Esophagus muscularis mucosa (tissue), 4 donors: ENCODE results near the gene RFNG. TPM values are rescaled to one million over a fixed set of nuclear protein-coding genes. Genes with fewer than 3 reads are reported as not detected.

Experiments
- DNase-seq: peaks from one replicate; pipeline ENCODE4 v3.0.0-alpha.2; 2017; ENCODE audit errors: extremely low spot score
- H3K27ac ChIP-seq, 4 donors: fragments of 200-600 bp; sonication (generic); replicated peaks in 1 of 4; 1 replicate in 3 of 4; 2 replicates in 1 of 4; pipeline ENCODE4 v1.5.1; 2016 to 2019; ENCODE audit warnings: mild to moderate bottlenecking in 1 of 4
- H3K27me3 ChIP-seq, 4 donors: fragments of 200-600 bp; sonication (generic); one replicate each; pipeline versions ENCODE4 v1.5.1 to v1.6.0; 2016 to 2019
- H3K36me3 ChIP-seq, 4 donors: fragments of 200-600 bp; sonication (generic); one replicate each; pipeline ENCODE4 v1.5.1; 2016 to 2019
- H3K4me1 ChIP-seq, 4 donors: fragments of 200-600 bp; sonication (generic); one replicate each; pipeline ENCODE4 v1.5.1; 2016 to 2019
- H3K4me3 ChIP-seq, 4 donors: fragments of 200-600 bp; sonication (generic); 1 replicate in 2 of 4; 2 replicates in 2 of 4; pipeline ENCODE4 v1.5.1; 2016 to 2019; ENCODE audit warnings: mild to moderate bottlenecking in 4 of 4, moderate library complexity in 1 of 4
- H3K9me3 ChIP-seq, 4 donors: fragments of 200-600 bp; sonication (generic); 1 replicate in 3 of 4; 2 replicates in 1 of 4; pipeline ENCODE4 v1.5.1; 2016 to 2019
- EP300 ChIP-seq: sonication (generic); formaldehyde crosslinking; IDR thresholded peaks from one replicate; pipeline ENCODE4 v1.6.1; 2017; ENCODE audit warnings: antibody characterized with exemption
- POLR2A ChIP-seq: fragments of 450-650 bp; IDR thresholded peaks from one replicate; pipeline ENCODE4 v1.6.1; 2017; ENCODE audit warnings: antibody characterized with exemption, moderate library complexity, mild to moderate bottlenecking, low read depth
- POLR2AphosphoS5 ChIP-seq, 2 donors: sonication (generic); formaldehyde crosslinking; IDR thresholded peaks; one replicate each; pipeline ENCODE4 v1.6.1; 2017; ENCODE audit warnings: antibody characterized with exemption in 2 of 2
- WGBS: methylation state at CpG from one replicate; pipeline ENCODE4 v1.1.5; 2018; 5-methylcytosine and 5-hydroxymethylcytosine counted together
- intact Hi-C: fragments of 100-400 bp; cut with DNase I; formaldehyde crosslinking; loops from one replicate; pipeline ENCODE4 v1.15.1; 2023
- total RNA-seq, 4 donors: library from RNA; depleted of rRNA; stranded (reverse); fragments of >200 nt; gene quantifications; one replicate each; pipeline versions ENCODE4 v1.1.0 to v1.2.1, GENCODE V29; 2016
- TF ChIP-seq, protein P1 (sequence below), 3 experiments: fragments of 200-600 bp in 2 of 3; fragments of 450-650 bp in 1 of 3; sonication (generic) in 2 of 3; IDR thresholded peaks; one replicate each; pipeline ENCODE4 v1.5.1; 2017 to 2019; ENCODE audit warnings: antibody characterized with exemption in 3 of 3, mild to moderate bottlenecking in 2 of 3, moderate library complexity in 1 of 3

The RFNG gene
- total RNA-seq, 4 donors from 2014 or later, result 32.4 to 54.8 (median 42.5) TPM

DNA sequence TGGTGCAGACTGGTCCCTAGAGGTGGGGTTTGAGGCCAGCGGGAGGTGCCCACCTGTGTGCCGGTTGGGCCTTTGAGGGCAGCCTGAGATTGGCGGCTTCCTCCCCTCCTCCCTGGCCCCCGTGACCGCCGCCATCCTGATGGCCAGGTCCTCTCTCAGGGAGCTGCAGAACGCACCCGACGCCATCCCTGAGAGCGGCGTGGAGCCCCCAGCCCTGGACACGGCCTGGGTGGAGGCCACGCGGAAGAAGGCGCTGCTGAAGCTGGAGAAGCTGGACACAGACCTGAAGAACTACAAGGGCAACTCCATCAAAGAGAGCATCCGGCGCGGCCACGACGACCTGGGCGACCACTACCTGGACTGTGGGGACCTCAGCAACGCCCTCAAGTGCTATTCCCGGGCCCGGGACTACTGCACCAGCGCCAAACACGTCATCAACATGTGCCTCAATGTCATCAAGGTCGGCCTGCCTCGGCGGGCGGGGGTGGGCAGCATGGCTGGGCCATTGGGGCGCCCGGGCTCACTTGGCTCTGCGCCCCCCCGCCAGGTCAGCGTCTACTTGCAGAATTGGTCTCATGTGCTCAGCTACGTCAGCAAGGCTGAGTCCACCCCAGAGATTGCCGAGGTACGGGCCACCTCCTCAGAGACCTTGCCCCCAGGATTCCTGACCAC, 2.9 kb upstream of the RFNG start:
- Histone ChIP-seq H3K9me3 (no peaks in the 10 kb centered on the region), H3K27ac (no peak overlapping the region), H3K27me3 (no peaks in the 10 kb centered on the region), H3K36me3 (peaks cover 46 to 74% (median 69%) of the 10 kb centered on the region in 4 donors), H3K4me1 (peaks cover 24 to 49% (median 38%) of the 10 kb centered on the region in 4 donors), H3K4me3 (no peak overlapping the region)
- WGBS, result 84% methylated on average over 23 of the region's 38 CpGs
- TF ChIP-seq, protein P1, sequence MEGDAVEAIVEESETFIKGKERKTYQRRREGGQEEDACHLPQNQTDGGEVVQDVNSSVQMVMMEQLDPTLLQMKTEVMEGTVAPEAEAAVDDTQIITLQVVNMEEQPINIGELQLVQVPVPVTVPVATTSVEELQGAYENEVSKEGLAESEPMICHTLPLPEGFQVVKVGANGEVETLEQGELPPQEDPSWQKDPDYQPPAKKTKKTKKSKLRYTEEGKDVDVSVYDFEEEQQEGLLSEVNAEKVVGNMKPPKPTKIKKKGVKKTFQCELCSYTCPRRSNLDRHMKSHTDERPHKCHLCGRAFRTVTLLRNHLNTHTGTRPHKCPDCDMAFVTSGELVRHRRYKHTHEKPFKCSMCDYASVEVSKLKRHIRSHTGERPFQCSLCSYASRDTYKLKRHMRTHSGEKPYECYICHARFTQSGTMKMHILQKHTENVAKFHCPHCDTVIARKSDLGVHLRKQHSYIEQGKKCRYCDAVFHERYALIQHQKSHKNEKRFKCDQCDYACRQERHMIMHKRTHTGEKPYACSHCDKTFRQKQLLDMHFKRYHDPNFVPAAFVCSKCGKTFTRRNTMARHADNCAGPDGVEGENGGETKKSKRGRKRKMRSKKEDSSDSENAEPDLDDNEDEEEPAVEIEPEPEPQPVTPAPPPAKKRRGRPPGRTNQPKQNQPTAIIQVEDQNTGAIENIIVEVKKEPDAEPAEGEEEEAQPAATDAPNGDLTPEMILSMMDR (IDR thresholded peaks at IDR 0.05), result no peak
- TF ChIP-seq POLR2A (no peak), EP300 (no peak), POLR2AphosphoS5 (IDR thresholded peaks at IDR 0.05) (no peak)
- no peak for DNase-seq
- intact Hi-C loops, result no loop called here

DNA sequence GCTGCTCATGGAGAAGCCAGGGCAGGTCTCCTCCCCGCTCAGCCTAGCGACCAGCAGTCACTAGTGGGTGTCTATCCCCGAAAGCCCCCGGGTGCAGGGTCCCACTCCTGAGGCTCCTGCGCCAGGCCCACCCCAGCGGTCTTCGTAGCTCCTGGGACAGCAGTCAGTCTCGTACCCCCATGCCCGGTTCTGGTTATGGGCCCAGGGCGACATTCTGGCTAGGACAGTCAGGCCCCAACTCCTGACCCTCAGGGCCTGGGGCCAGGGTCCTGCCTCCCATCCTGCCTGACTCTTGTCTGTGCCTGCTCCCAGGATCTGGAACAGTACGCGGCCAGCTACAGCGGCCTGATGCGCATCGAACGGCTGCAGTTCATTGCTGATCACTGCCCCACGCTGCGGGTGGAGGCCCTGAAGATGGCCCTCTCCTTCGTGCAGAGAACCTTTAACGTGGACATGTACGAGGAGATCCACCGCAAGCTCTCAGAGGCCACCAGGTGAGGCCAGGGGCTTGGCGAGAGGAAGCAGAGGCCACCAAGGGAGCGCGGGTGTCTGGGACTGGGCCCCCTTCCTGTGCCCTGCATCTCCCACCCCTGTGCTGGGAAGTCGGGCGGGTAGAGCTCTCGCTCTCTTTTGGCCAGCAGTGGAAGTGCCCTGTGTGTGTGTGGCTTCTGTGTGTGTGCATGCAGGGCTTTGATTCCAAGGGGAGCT, 2.1 kb upstream of the RFNG start:
- Histone ChIP-seq H3K36me3 (peaks cover 42 to 74% (median 69%) of the 10 kb centered on the region in 4 donors), H3K4me1 (peaks cover 24 to 57% (median 43%) of the 10 kb centered on the region in 4 donors), H3K27ac (no peak overlapping the region), H3K9me3 (no peaks in the 10 kb centered on the region), H3K27me3 (no peaks in the 10 kb centered on the region), H3K4me3 (peak overlapping the region in 1 of 4 donors; percentile 88)
- intact Hi-C loops, result no loop called here
- TF ChIP-seq POLR2A, result no peak
- TF ChIP-seq EP300, result no peak
- TF ChIP-seq, protein P1 (IDR thresholded peaks at IDR 0.05), result no peak
- no peak for TF ChIP-seq POLR2AphosphoS5 (IDR thresholded peaks at IDR 0.05)
- 77% methylated on average over 8 of the region's 28 CpGs for WGBS
- DNase-seq, result no peak

DNA sequence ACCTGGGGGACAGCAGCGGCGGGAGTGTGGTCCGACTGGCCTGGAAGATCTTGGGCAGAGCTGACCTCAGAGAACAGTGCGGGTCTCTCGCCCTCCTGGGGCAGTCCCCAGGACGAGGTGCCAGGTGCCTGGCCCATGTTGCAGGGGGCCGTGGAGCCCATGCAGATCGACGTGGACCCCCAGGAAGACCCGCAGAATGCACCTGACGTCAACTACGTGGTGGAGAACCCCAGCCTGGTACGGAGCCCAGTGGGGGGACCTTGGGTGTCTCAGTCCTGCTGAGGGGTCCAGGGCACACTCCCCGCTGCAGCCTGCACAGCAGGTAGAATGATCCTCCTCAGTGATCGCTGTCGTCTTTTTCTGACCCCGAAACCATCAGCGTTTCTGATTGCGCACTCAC, 1.5 kb upstream of the RFNG start:
- peaks cover 43 to 74% (median 69%) of the 10 kb centered on the region in 4 donors for H3K36me3 ChIP-seq
- peak overlapping the region; percentile 81 to 99 (median 88) for H3K4me3 ChIP-seq
- peaks cover 24 to 58% (median 43%) of the 10 kb centered on the region in 4 donors for H3K4me1 ChIP-seq
- H3K27ac ChIP-seq, result no peak overlapping the region
- no peaks in the 10 kb centered on the region for H3K27me3 ChIP-seq
- no peak for DNase-seq
- H3K9me3 ChIP-seq, result no peaks in the 10 kb centered on the region
- intact Hi-C loops, result no loop called here
- 89% methylated on average over 17 of the region's 19 CpGs for WGBS
- TF ChIP-seq, protein P1 (IDR thresholded peaks at IDR 0.05), result no peak
- no peak for TF ChIP-seq POLR2A
- TF ChIP-seq EP300, result no peak
- no peak for TF ChIP-seq POLR2AphosphoS5 (IDR thresholded peaks at IDR 0.05)

DNA sequence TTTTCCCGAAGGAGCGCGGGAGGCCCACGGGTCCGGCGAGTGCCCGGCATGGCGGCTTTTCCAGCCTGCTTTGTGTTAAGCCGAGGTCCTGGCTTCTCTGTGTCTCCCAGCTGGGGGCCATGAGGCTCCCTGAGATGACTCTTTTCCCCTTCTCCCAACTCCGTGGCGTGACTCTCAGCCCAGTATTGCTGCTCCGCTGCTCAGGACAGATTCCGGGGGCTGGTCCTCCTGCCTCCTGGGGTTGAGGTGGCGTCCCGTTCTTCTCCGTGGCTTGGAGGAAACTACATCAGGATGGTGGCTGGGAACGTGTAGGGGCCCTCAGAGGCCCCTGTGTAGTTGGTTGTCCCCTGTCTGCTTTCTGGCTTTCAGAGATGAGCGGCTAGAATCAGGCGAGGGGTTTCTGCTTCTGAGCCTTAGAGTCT, 1.0 kb upstream of the RFNG start:
- Histone ChIP-seq H3K27me3 (no peaks in the 10 kb centered on the region), H3K4me1 (peaks cover 24 to 58% (median 43%) of the 10 kb centered on the region in 4 donors), H3K36me3 (peaks cover 44 to 74% (median 69%) of the 10 kb centered on the region in 4 donors), H3K27ac (peak overlapping the region in 3 of 4 donors; percentile 70 to 75 (median 75)), H3K4me3 (peak overlapping the region; percentile 81 to 99 (median 88)), H3K9me3 (no peaks in the 10 kb centered on the region)
- intact Hi-C loops, result no loop called here
- 28% methylated on average over 18 of the region's 19 CpGs for WGBS
- no peak for TF ChIP-seq POLR2A
- TF ChIP-seq, protein P1 (IDR thresholded peaks at IDR 0.05), result no peak
- no peak for TF ChIP-seq POLR2AphosphoS5 (IDR thresholded peaks at IDR 0.05)
- TF ChIP-seq EP300, result no peak
- DNase-seq, result no peak
